HepG2 (cell line): ENCODE measurements around the gene TEX22. TPM values are rescaled to one million over a fixed set of nuclear protein-coding genes. Genes with fewer than 3 reads are reported as not detected.
A peak's percentile ranks its signal among the peaks of the same experiment; 100 is the strongest.

Source experiments
- AHDC1 ChIP-seq: sonication (generic); formaldehyde crosslinking; IDR thresholded peaks from 2 replicates; pipeline ENCODE4 v1.5.1; 2020; ENCODE audit warnings: mild to moderate bottlenecking, missing genetic modification reagents, borderline replicate concordance
- ATF7-NPFF ChIP-seq: sonication (generic); formaldehyde crosslinking; IDR thresholded peaks from 2 replicates; pipeline ENCODE4 v1.8.1; 2023; ENCODE audit warnings: mild to moderate bottlenecking, low read depth, missing genetic modification reagents, moderate library complexity
- BRF2 ChIP-seq: sonication (generic); formaldehyde crosslinking; IDR thresholded peaks from 2 replicates; pipeline ENCODE4 v1.8.1; 2022; ENCODE audit warnings: mild to moderate bottlenecking, missing genetic modification reagents
- CAMTA2 ChIP-seq: sonication (generic); formaldehyde crosslinking; IDR thresholded peaks from 2 replicates; pipeline ENCODE4 v1.4.0; 2020; ENCODE audit warnings: mild to moderate bottlenecking, missing genetic modification reagents, borderline replicate concordance
- CEBPB ChIP-seq: IDR thresholded peaks from 2 replicates; pipeline ENCODE4 v1.6.1; 2011; ENCODE audit warnings: low read depth, low read length, improper control_type of control experiment, borderline replicate concordance
- CHCHD3 ChIP-seq: sonication (generic); formaldehyde crosslinking; IDR thresholded peaks from 2 replicates; pipeline ENCODE4 v1.8.0; 2022; ENCODE audit warnings: mild to moderate bottlenecking, missing genetic modification reagents, moderate library complexity
- IRF1 ChIP-seq: sonication (generic); formaldehyde crosslinking; IDR thresholded peaks from 2 replicates; pipeline ENCODE4 v1.4.0; 2020; ENCODE audit warnings: low read depth, mild to moderate bottlenecking, missing genetic modification reagents
- KLF12 ChIP-seq: sonication (generic); formaldehyde crosslinking; IDR thresholded peaks from 2 replicates; pipeline ENCODE4 v1.4.0; 2020; ENCODE audit warnings: missing genetic modification reagents, borderline replicate concordance
- PLSCR1 ChIP-seq: sonication (generic); formaldehyde crosslinking; IDR thresholded peaks from 2 replicates; pipeline ENCODE4 v1.5.0; 2020; ENCODE audit warnings: missing genetic modification reagents, mild to moderate bottlenecking, borderline replicate concordance
- REL ChIP-seq: sonication (generic); formaldehyde crosslinking; conservative IDR thresholded peaks from 2 replicates; pipeline ENCODE4 v1.8.0; 2022; ENCODE audit warnings: mild to moderate bottlenecking, missing genetic modification reagents, moderate library complexity
- SNAI1 ChIP-seq: sonication (generic); formaldehyde crosslinking; IDR thresholded peaks from 2 replicates; pipeline ENCODE4 v1.5.0; 2020; ENCODE audit warnings: mild to moderate bottlenecking, missing genetic modification reagents, borderline replicate concordance
- SP2 ChIP-seq: sonication (generic); formaldehyde crosslinking; IDR thresholded peaks from 2 replicates; pipeline ENCODE4 v1.5.1; 2020; ENCODE audit warnings: mild to moderate bottlenecking, missing genetic modification reagents
- ZBTB42 ChIP-seq: sonication (generic); formaldehyde crosslinking; IDR thresholded peaks from 2 replicates; pipeline ENCODE4 v1.5.0; 2020; ENCODE audit warnings: mild to moderate bottlenecking, missing genetic modification reagents
- ZNF383 ChIP-seq: sonication (generic); formaldehyde crosslinking; IDR thresholded peaks from 2 replicates; pipeline ENCODE4 v1.4.0; 2020; ENCODE audit warnings: missing genetic modification reagents, mild to moderate bottlenecking, borderline replicate concordance
- ZNF562 ChIP-seq: sonication (generic); formaldehyde crosslinking; IDR thresholded peaks from 2 replicates; pipeline ENCODE4 v1.8.0; 2022; ENCODE audit warnings: missing genetic modification reagents, borderline replicate concordance
- ZNF614 ChIP-seq: IDR thresholded peaks from 2 replicates; pipeline ENCODE4 v1.6.1; 2018; ENCODE audit warnings: missing biosample characterization, missing genetic modification reagents, inconsistent platforms, borderline replicate concordance
- ZNF737 ChIP-seq: sonication (generic); formaldehyde crosslinking; IDR thresholded peaks from 2 replicates; pipeline ENCODE4 v1.5.0; 2020; ENCODE audit warnings: missing genetic modification reagents, mild to moderate bottlenecking, borderline replicate concordance
- ZNF75D ChIP-seq: sonication (generic); formaldehyde crosslinking; IDR thresholded peaks from 2 replicates; pipeline ENCODE4 v1.8.1; 2023; ENCODE audit warnings: missing genetic modification reagents, mild to moderate bottlenecking, borderline replicate concordance
- ZNF792 ChIP-seq: IDR thresholded peaks from 2 replicates; pipeline ENCODE4 v1.6.1; 2016
- ZNF883 ChIP-seq: sonication (generic); formaldehyde crosslinking; IDR thresholded peaks from 2 replicates; pipeline ENCODE4 v1.5.1; 2020; ENCODE audit warnings: mild to moderate bottlenecking, missing genetic modification reagents; ENCODE audit errors: not compliant biosample characterization
- polyA plus RNA-seq, 8 experiments: library from polyadenylated mRNA; depleted of rRNA in 3 of 8; stranded (reverse) in 7 of 8; unstranded in 1 of 8; fragments of >200 nt; fragmentation: Illumina TruSeq in 4 of 8; extraction: Trizol in 4 of 8; gene quantifications; 2 replicates each; pipeline versions ENCODE4 v1.2.1 to v1.2.3, GENCODE V29; 2011 to 2016; ENCODE audit warnings: low read depth in 4 of 8, missing spikeins in 1 of 8, mixed read lengths in 1 of 8; ENCODE audit not compliant: insufficient read depth in 1 of 8
- total RNA-seq, 5 experiments: library from RNA; depleted of rRNA; stranded (reverse); fragments of >200 nt; fragmentation: Illumina TruSeq; extraction: Trizol; gene quantifications; 2 replicates each; pipeline ENCODE4 v1.2.3, GENCODE V29; 2016; ENCODE audit warnings: low read depth in 1 of 5

TEX22 gene
- total and polyA plus RNA-seq, 2 of the 13 experiments (the other 11 are each of a cell fraction or from before 2014, with no cell fraction given), result 0.07 to 0.27 TPM

- TF ChIP-seq AHDC1 (CRISPR knock-in tag) (no peak), SP2 (CRISPR knock-in tag) (no peak), PLSCR1 (no peak), ZNF737 (CRISPR knock-in tag) (no peak), REL (CRISPR knock-in tag) (no peak), CAMTA2 (no peak), ZNF792 (CRISPR knock-in tag) (no peak), ZBTB42 (CRISPR knock-in tag) (no peak), KLF12 (CRISPR knock-in tag) (no peak), ZNF614 (CRISPR knock-in tag) (no peak), ZNF75D (CRISPR knock-in tag) (no peak), SNAI1 (CRISPR knock-in tag) (no peak), CHCHD3 (no peak), IRF1 (CRISPR knock-in tag) (no peak), ZNF562 (no peak), CEBPB (peak; percentile 98), BRF2 (no peak), ATF7-NPFF (no peak), ZNF383 (CRISPR knock-in tag) (no peak), ZNF883 (CRISPR knock-in tag) (no peak)
These were observed 46.2 kb upstream of the TEX22 start (continued) for GRCh38 chr14:105351920-105352851.
